Measurements from ENCODE around the gene CNTNAP2.

CNTNAP2 gene

GRCh38 chr7:148146346-148146745, 2029.7 kb downstream of the CNTNAP2 start:
- H3K9ac ChIP-seq (ENCODE audit: low read length) = no peak overlapping the region
- H3K27me3 ChIP-seq (ENCODE audit: control insufficient read depth, insufficient read depth, low read length) = no peaks in the 10 kb centered on the region
- no peaks in the 10 kb centered on the region for H3K4me1 ChIP-seq (ENCODE audit: control insufficient read depth, low read depth, low read length)
- no peak overlapping the region for H3K27ac ChIP-seq (ENCODE audit: low read length)
- no peak overlapping the region for H3K4me3 ChIP-seq (ENCODE audit: low read length)
- no peaks in the 10 kb centered on the region for H3K9me3 ChIP-seq (ENCODE audit: control insufficient read depth, low read depth, low read length)
- H3K36me3 ChIP-seq (ENCODE audit: control insufficient read depth, low read depth, low read length) = no peaks in the 10 kb centered on the region

GRCh38 chr7:148147438-148147837, 2030.8 kb downstream of the CNTNAP2 start:
- H3K4me1 ChIP-seq (ENCODE audit: control insufficient read depth, low read depth, low read length) = no peaks in the 10 kb centered on the region
- no peak overlapping the region for H3K4me3 ChIP-seq (ENCODE audit: low read length)
- H3K27ac ChIP-seq (ENCODE audit: low read length) = no peak overlapping the region
- H3K9ac ChIP-seq (ENCODE audit: low read length) = no peak overlapping the region
- no peaks in the 10 kb centered on the region for H3K36me3 ChIP-seq (ENCODE audit: control insufficient read depth, low read depth, low read length)
- no peaks in the 10 kb centered on the region for H3K9me3 ChIP-seq (ENCODE audit: control insufficient read depth, low read depth, low read length)
- H3K27me3 ChIP-seq (ENCODE audit: control insufficient read depth, insufficient read depth, low read length) = no peaks in the 10 kb centered on the region

GRCh38 chr7:148148456-148148855, 2031.9 kb downstream of the CNTNAP2 start:
- no peak overlapping the region for H3K27ac ChIP-seq (ENCODE audit: low read length)
- H3K9ac ChIP-seq (ENCODE audit: low read length) = no peak overlapping the region
- no peak overlapping the region for H3K4me3 ChIP-seq (ENCODE audit: low read length)
- no peaks in the 10 kb centered on the region for H3K4me1 ChIP-seq (ENCODE audit: control insufficient read depth, low read depth, low read length)
- no peaks in the 10 kb centered on the region for H3K9me3 ChIP-seq (ENCODE audit: control insufficient read depth, low read depth, low read length)
- no peaks in the 10 kb centered on the region for H3K36me3 ChIP-seq (ENCODE audit: control insufficient read depth, low read depth, low read length)
- H3K27me3 ChIP-seq (ENCODE audit: control insufficient read depth, insufficient read depth, low read length) = no peaks in the 10 kb centered on the region

GRCh38 chr7:148149730-148150129, 2033.1 kb downstream of the CNTNAP2 start:
- Histone ChIP-seq H3K9me3 (ENCODE audit: control insufficient read depth, low read depth, low read length) (no peaks in the 10 kb centered on the region), H3K27ac (ENCODE audit: low read length) (no peak overlapping the region), H3K4me1 (ENCODE audit: control insufficient read depth, low read depth, low read length) (no peaks in the 10 kb centered on the region), H3K9ac (ENCODE audit: low read length) (no peak overlapping the region), H3K4me3 (ENCODE audit: low read length) (no peak overlapping the region), H3K27me3 (ENCODE audit: control insufficient read depth, insufficient read depth, low read length) (no peaks in the 10 kb centered on the region), H3K36me3 (ENCODE audit: control insufficient read depth, low read depth, low read length) (no peaks in the 10 kb centered on the region)

GRCh38 chr7:148151778-148152177, 2035.2 kb downstream of the CNTNAP2 start:
- H3K9me3 ChIP-seq (ENCODE audit: control insufficient read depth, low read depth, low read length) = no peaks in the 10 kb centered on the region
- no peak overlapping the region for H3K9ac ChIP-seq (ENCODE audit: low read length)
- no peaks in the 10 kb centered on the region for H3K27me3 ChIP-seq (ENCODE audit: control insufficient read depth, insufficient read depth, low read length)
- H3K4me1 ChIP-seq (ENCODE audit: control insufficient read depth, low read depth, low read length) = no peaks in the 10 kb centered on the region
- H3K27ac ChIP-seq (ENCODE audit: low read length) = no peak overlapping the region
- no peak overlapping the region for H3K4me3 ChIP-seq (ENCODE audit: low read length)
- H3K36me3 ChIP-seq (ENCODE audit: control insufficient read depth, low read depth, low read length) = no peaks in the 10 kb centered on the region

- Histone ChIP-seq H3K9me3 (ENCODE audit: control insufficient read depth, low read depth, low read length) (no peaks in the 10 kb centered on the region), H3K27me3 (ENCODE audit: control insufficient read depth, insufficient read depth, low read length) (no peaks in the 10 kb centered on the region), H3K4me1 (ENCODE audit: control insufficient read depth, low read depth, low read length) (no peaks in the 10 kb centered on the region), H3K27ac (ENCODE audit: low read length) (no peak overlapping the region), H3K4me3 (ENCODE audit: low read length) (no peak overlapping the region), H3K36me3 (ENCODE audit: control insufficient read depth, low read depth, low read length) (no peaks in the 10 kb centered on the region), H3K9ac (ENCODE audit: low read length) (no peak overlapping the region)
These were observed 2037.1 kb downstream of the CNTNAP2 start for GRCh38 chr7:148153616-148154284.

GRCh38 chr7:148155000-148155399, 2038.4 kb downstream of the CNTNAP2 start:
- Histone ChIP-seq H3K4me1 (ENCODE audit: control insufficient read depth, low read depth, low read length) (no peaks in the 10 kb centered on the region), H3K27ac (ENCODE audit: low read length) (no peak overlapping the region), H3K27me3 (ENCODE audit: control insufficient read depth, insufficient read depth, low read length) (no peaks in the 10 kb centered on the region), H3K9ac (ENCODE audit: low read length) (no peak overlapping the region), H3K36me3 (ENCODE audit: control insufficient read depth, low read depth, low read length) (no peaks in the 10 kb centered on the region), H3K4me3 (ENCODE audit: low read length) (no peak overlapping the region), H3K9me3 (ENCODE audit: control insufficient read depth, low read depth, low read length) (no peaks in the 10 kb centered on the region)

GRCh38 chr7:148155826-148156225, 2039.2 kb downstream of the CNTNAP2 start:
- no peak overlapping the region for H3K9ac ChIP-seq (ENCODE audit: low read length)
- H3K36me3 ChIP-seq (ENCODE audit: control insufficient read depth, low read depth, low read length) = no peaks in the 10 kb centered on the region
- no peak overlapping the region for H3K4me3 ChIP-seq (ENCODE audit: low read length)
- no peaks in the 10 kb centered on the region for H3K27me3 ChIP-seq (ENCODE audit: control insufficient read depth, insufficient read depth, low read length)
- no peak overlapping the region for H3K27ac ChIP-seq (ENCODE audit: low read length)
- H3K9me3 ChIP-seq (ENCODE audit: control insufficient read depth, low read depth, low read length) = no peaks in the 10 kb centered on the region
- H3K4me1 ChIP-seq (ENCODE audit: control insufficient read depth, low read depth, low read length) = no peaks in the 10 kb centered on the region

- no peak overlapping the region for H3K27ac ChIP-seq (ENCODE audit: low read length)
- H3K27me3 ChIP-seq (ENCODE audit: control insufficient read depth, insufficient read depth, low read length) = no peaks in the 10 kb centered on the region
- H3K4me3 ChIP-seq (ENCODE audit: low read length) = no peak overlapping the region
- H3K9ac ChIP-seq (ENCODE audit: low read length) = no peak overlapping the region
- H3K36me3 ChIP-seq (ENCODE audit: control insufficient read depth, low read depth, low read length) = no peaks in the 10 kb centered on the region
- H3K9me3 ChIP-seq (ENCODE audit: control insufficient read depth, low read depth, low read length) = no peaks in the 10 kb centered on the region
- H3K4me1 ChIP-seq (ENCODE audit: control insufficient read depth, low read depth, low read length) = no peaks in the 10 kb centered on the region
These were observed 2039.6 kb downstream of the CNTNAP2 start for GRCh38 chr7:148156233-148156632.

- no peak overlapping the region for H3K27ac ChIP-seq (ENCODE audit: low read length)
- no peak overlapping the region for H3K9ac ChIP-seq (ENCODE audit: low read length)
- H3K9me3 ChIP-seq (ENCODE audit: control insufficient read depth, low read depth, low read length) = no peaks in the 10 kb centered on the region
- no peaks in the 10 kb centered on the region for H3K4me1 ChIP-seq (ENCODE audit: control insufficient read depth, low read depth, low read length)
- H3K4me3 ChIP-seq (ENCODE audit: low read length) = no peak overlapping the region
- H3K27me3 ChIP-seq (ENCODE audit: control insufficient read depth, insufficient read depth, low read length) = no peaks in the 10 kb centered on the region
- H3K36me3 ChIP-seq (ENCODE audit: control insufficient read depth, low read depth, low read length) = no peaks in the 10 kb centered on the region
These were observed 2042.7 kb downstream of the CNTNAP2 start for GRCh38 chr7:148159331-148159730.

- Histone ChIP-seq H3K36me3 (ENCODE audit: control insufficient read depth, low read depth, low read length) (no peaks in the 10 kb centered on the region), H3K4me3 (ENCODE audit: low read length) (no peak overlapping the region), H3K27me3 (ENCODE audit: control insufficient read depth, insufficient read depth, low read length) (no peaks in the 10 kb centered on the region), H3K9me3 (ENCODE audit: control insufficient read depth, low read depth, low read length) (no peaks in the 10 kb centered on the region), H3K9ac (ENCODE audit: low read length) (no peak overlapping the region), H3K4me1 (ENCODE audit: control insufficient read depth, low read depth, low read length) (no peaks in the 10 kb centered on the region), H3K27ac (ENCODE audit: low read length) (no peak overlapping the region)
These were observed 2045.2 kb downstream of the CNTNAP2 start for GRCh38 chr7:148161776-148162175.

- Histone ChIP-seq H3K27me3 (ENCODE audit: control insufficient read depth, insufficient read depth, low read length) (no peaks in the 10 kb centered on the region), H3K4me1 (ENCODE audit: control insufficient read depth, low read depth, low read length) (no peaks in the 10 kb centered on the region), H3K36me3 (ENCODE audit: control insufficient read depth, low read depth, low read length) (no peaks in the 10 kb centered on the region), H3K9me3 (ENCODE audit: control insufficient read depth, low read depth, low read length) (no peaks in the 10 kb centered on the region), H3K27ac (ENCODE audit: low read length) (no peak overlapping the region), H3K9ac (ENCODE audit: low read length) (no peak overlapping the region), H3K4me3 (ENCODE audit: low read length) (no peak overlapping the region)
These were observed 2046.2 kb downstream of the CNTNAP2 start for GRCh38 chr7:148162808-148163207.
